ENCODE results near the gene DRAM2.

GRCh38 chr1:111164151-111164550, 24.3 kb upstream of the DRAM2 start:
- no peak for TF ChIP-seq POLR2AphosphoS5 (IDR thresholded peaks at IDR 0.05; ENCODE audit: borderline replicate concordance, low read depth, low read length)
- no peak for TF ChIP-seq EZH2 (IDR thresholded peaks at IDR 0.05)
- no peak for TF ChIP-seq FOXP2 (optimal IDR thresholded peaks at IDR 0.05; ENCODE audit: control extremely low read depth, extremely low read length, insufficient read depth)
